Liver (tissue), 9 donors: ENCODE measurements around the gene ARHGEF4. TPM values are rescaled to one million over a fixed set of nuclear protein-coding genes. Genes with fewer than 3 reads are reported as not detected.

Experiments used
- DNase-seq: peaks from one replicate; pipeline ENCODE4 v3.0.0-alpha.2; 2017; ENCODE audit warnings: low spot score
- H3K27ac ChIP-seq, 2 donors: one replicate each; pipeline ENCODE4 v1.7.0; 2013; ENCODE audit warnings: inconsistent platforms in 2 of 2, low read length in 2 of 2, control low read depth in 1 of 2, low read depth in 1 of 2, mild to moderate bottlenecking in 1 of 2
- H3K27me3 ChIP-seq, 4 donors: one replicate each; pipeline versions ENCODE4 v1.6.1 to v1.7.0; 2013; ENCODE audit warnings: low read length in 3 of 4, inconsistent platforms in 1 of 4, mild to moderate bottlenecking in 1 of 4, moderate library complexity in 1 of 4; ENCODE audit not compliant: control insufficient read depth in 4 of 4, insufficient read depth in 4 of 4
- H3K36me3 ChIP-seq, 4 donors: one replicate each; pipeline versions ENCODE4 v1.6.1 to v1.7.0; 2013; ENCODE audit warnings: low read length in 3 of 4, mild to moderate bottlenecking in 3 of 4, low read depth in 1 of 4, moderate library complexity in 1 of 4; ENCODE audit not compliant: control insufficient read depth in 4 of 4, insufficient read depth in 3 of 4
- H3K4me1 ChIP-seq, 4 donors: one replicate each; pipeline versions ENCODE4 v1.6.1 to v1.7.0; 2013; ENCODE audit warnings: low read length in 3 of 4, mild to moderate bottlenecking in 3 of 4, moderate library complexity in 1 of 4; ENCODE audit not compliant: control insufficient read depth in 4 of 4, insufficient read depth in 4 of 4
- H3K4me3 ChIP-seq, 3 donors: one replicate each; pipeline versions ENCODE4 v1.6.1 to v1.7.0; 2013; ENCODE audit warnings: low read length in 3 of 3, control low read depth in 1 of 3, low read depth in 1 of 3, mild to moderate bottlenecking in 1 of 3
- H3K9ac ChIP-seq, 2 donors: one replicate each; pipeline ENCODE4 v1.7.0; 2013; ENCODE audit warnings: low read length in 2 of 2, mild to moderate bottlenecking in 2 of 2, moderate library complexity in 2 of 2, control low read depth in 1 of 2, low read depth in 1 of 2
- H3K9me3 ChIP-seq, 4 donors: one replicate each; pipeline versions ENCODE4 v1.6.1 to v1.7.0; 2013; ENCODE audit warnings: low read length in 3 of 4; ENCODE audit not compliant: control insufficient read depth in 4 of 4
- EGR1 ChIP-seq, 2 donors: IDR thresholded peaks; 2 replicates each; pipeline ENCODE4 v1.6.1; 2016 to 2018; ENCODE audit warnings: antibody characterized with exemption in 2 of 2, low read depth in 2 of 2
- FOXA1 ChIP-seq: IDR thresholded peaks from 2 replicates; pipeline ENCODE4 v1.6.1; 2016; ENCODE audit warnings: antibody characterized with exemption
- FOXA2 ChIP-seq: IDR thresholded peaks from 2 replicates; pipeline ENCODE4 v1.6.1; 2016; ENCODE audit warnings: antibody characterized with exemption
- GABPA ChIP-seq, 2 donors: IDR thresholded peaks in 1 of 2; conservative IDR thresholded peaks in 1 of 2; 2 replicates each; pipeline ENCODE4 v1.6.1; 2016; ENCODE audit warnings: antibody characterized with exemption in 2 of 2, mild to moderate bottlenecking in 1 of 2, moderate library complexity in 1 of 2
- HNF4A ChIP-seq, 2 donors: conservative IDR thresholded peaks; 2 replicates each; pipeline ENCODE4 v1.6.1; 2016; ENCODE audit warnings: antibody characterized with exemption in 2 of 2, mild to moderate bottlenecking in 2 of 2
- HNF4G ChIP-seq: IDR thresholded peaks from 2 replicates; pipeline ENCODE4 v1.6.1; 2016; ENCODE audit warnings: antibody characterized with exemption
- JUND ChIP-seq, 2 donors: IDR thresholded peaks; 2 replicates each; pipeline ENCODE4 v1.6.1; 2016; ENCODE audit warnings: antibody characterized with exemption in 2 of 2
- NR2F2 ChIP-seq: IDR thresholded peaks from 2 replicates; pipeline ENCODE4 v1.6.1; 2016; ENCODE audit warnings: antibody characterized with exemption
- RAD21 ChIP-seq, 2 donors: IDR thresholded peaks; 2 replicates each; pipeline ENCODE4 v1.6.1; 2016; ENCODE audit warnings: antibody characterized with exemption in 2 of 2, mild to moderate bottlenecking in 2 of 2
- RXRA ChIP-seq, 2 donors: IDR thresholded peaks; 2 replicates each; pipeline ENCODE4 v1.6.1; 2017 to 2018; ENCODE audit warnings: antibody characterized with exemption in 2 of 2, mild to moderate bottlenecking in 1 of 2
- SP1 ChIP-seq: IDR thresholded peaks from 2 replicates; pipeline ENCODE4 v1.6.1; 2018; ENCODE audit warnings: antibody characterized with exemption, mild to moderate bottlenecking
- TAF1 ChIP-seq: conservative IDR thresholded peaks from 2 replicates; pipeline ENCODE4 v1.6.1; 2016; ENCODE audit warnings: antibody characterized with exemption, mild to moderate bottlenecking
- YY1 ChIP-seq: IDR thresholded peaks from 2 replicates; pipeline ENCODE4 v1.6.1; 2016; ENCODE audit warnings: antibody characterized with exemption, mild to moderate bottlenecking
- WGBS: extraction: QIAGEN DNeasy Blood & Tissue Kit; methylation state at CpG from one replicate; pipeline ENCODE4 v1.1.7; 2013; 5-methylcytosine and 5-hydroxymethylcytosine counted together
- polyA plus RNA-seq, 2 donors: library from polyadenylated mRNA; stranded (reverse) in 1 of 2; unstranded in 1 of 2; fragments of 200-250 nt in 1 of 2; fragments of >200 nt in 1 of 2; fragmentation: Nextera tagmentation in 1 of 2; extraction: Ambion mirVana in 1 of 2; gene quantifications; one replicate each; pipeline versions ENCODE4 v1.2.1 to v1.2.3, GENCODE V29; 2013 to 2015
- total RNA-seq, 2 donors: library from RNA; depleted of rRNA; stranded (reverse); fragments of >200 nt; gene quantifications; one replicate each; pipeline ENCODE4 v1.2.3, GENCODE V29; 2014
- TF ChIP-seq, protein P1 (sequence below): IDR thresholded peaks from 2 replicates; pipeline ENCODE4 v1.6.1; 2016; ENCODE audit warnings: antibody characterized with exemption, mild to moderate bottlenecking
- TF ChIP-seq, protein P2 (sequence below): IDR thresholded peaks from 2 replicates; pipeline ENCODE4 v1.6.1; 2016; ENCODE audit warnings: antibody characterized with exemption
- TF ChIP-seq, protein P3 (sequence below): IDR thresholded peaks from 2 replicates; pipeline ENCODE4 v1.6.1; 2016; ENCODE audit warnings: antibody characterized with exemption
- TF ChIP-seq, protein P4 (sequence below): IDR thresholded peaks from 2 replicates; pipeline ENCODE4 v1.6.1; 2016; ENCODE audit warnings: antibody characterized with exemption
- TF ChIP-seq, protein P5 (sequence below): fragments of 150-350 bp; IDR thresholded peaks from 2 replicates; pipeline ENCODE4 v1.5.1; 2017; ENCODE audit warnings: improper control_type of control experiment, low read depth, low read length; ENCODE audit not compliant: missing input control
- donor health status: healthy.
- donor health status: healthy.
- donor health status: healthy.
- donor health status: healthy.
- donor health status: healthy.

Gene ARHGEF4
- total and polyA plus RNA-seq, 4 donors, result 0.08 TPM; not detected in 2

DNA sequence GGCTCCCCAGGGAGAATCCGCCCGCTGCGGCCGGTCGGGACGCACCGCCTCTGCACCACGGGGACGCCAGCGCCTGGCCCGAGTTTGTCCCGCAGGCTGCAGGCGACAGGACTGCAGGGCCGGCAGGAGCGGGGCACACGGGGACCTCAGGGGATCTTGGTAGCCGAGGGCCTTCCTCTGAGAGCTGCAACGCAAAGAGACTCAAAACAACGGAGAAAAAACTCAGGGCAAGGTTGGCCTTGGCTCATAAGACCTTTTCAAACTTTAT lies 79.7 kb downstream of the ARHGEF4 start:
- H3K27ac ChIP-seq, result no peak overlapping the region
- WGBS, result 18% methylated on average over 19 of the region's 19 CpGs
- H3K9ac ChIP-seq, result no peak overlapping the region
- H3K27me3 ChIP-seq, result peaks cover 3 to 8% (median 5%) of the 10 kb centered on the region in 4 donors
- H3K4me1 ChIP-seq, result no peaks in the 10 kb centered on the region
- no peaks in the 10 kb centered on the region for H3K36me3 ChIP-seq
- TF ChIP-seq, protein P1, sequence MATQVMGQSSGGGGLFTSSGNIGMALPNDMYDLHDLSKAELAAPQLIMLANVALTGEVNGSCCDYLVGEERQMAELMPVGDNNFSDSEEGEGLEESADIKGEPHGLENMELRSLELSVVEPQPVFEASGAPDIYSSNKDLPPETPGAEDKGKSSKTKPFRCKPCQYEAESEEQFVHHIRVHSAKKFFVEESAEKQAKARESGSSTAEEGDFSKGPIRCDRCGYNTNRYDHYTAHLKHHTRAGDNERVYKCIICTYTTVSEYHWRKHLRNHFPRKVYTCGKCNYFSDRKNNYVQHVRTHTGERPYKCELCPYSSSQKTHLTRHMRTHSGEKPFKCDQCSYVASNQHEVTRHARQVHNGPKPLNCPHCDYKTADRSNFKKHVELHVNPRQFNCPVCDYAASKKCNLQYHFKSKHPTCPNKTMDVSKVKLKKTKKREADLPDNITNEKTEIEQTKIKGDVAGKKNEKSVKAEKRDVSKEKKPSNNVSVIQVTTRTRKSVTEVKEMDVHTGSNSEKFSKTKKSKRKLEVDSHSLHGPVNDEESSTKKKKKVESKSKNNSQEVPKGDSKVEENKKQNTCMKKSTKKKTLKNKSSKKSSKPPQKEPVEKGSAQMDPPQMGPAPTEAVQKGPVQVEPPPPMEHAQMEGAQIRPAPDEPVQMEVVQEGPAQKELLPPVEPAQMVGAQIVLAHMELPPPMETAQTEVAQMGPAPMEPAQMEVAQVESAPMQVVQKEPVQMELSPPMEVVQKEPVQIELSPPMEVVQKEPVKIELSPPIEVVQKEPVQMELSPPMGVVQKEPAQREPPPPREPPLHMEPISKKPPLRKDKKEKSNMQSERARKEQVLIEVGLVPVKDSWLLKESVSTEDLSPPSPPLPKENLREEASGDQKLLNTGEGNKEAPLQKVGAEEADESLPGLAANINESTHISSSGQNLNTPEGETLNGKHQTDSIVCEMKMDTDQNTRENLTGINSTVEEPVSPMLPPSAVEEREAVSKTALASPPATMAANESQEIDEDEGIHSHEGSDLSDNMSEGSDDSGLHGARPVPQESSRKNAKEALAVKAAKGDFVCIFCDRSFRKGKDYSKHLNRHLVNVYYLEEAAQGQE, result no peak
- TF ChIP-seq, protein P2, sequence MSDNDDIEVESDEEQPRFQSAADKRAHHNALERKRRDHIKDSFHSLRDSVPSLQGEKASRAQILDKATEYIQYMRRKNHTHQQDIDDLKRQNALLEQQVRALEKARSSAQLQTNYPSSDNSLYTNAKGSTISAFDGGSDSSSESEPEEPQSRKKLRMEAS, result no peak
- TF ChIP-seq EGR1 (IDR thresholded peaks at IDR 0.05; ENCODE audit: low read depth in 2 of 2) (no peak), FOXA1 (no peak), HNF4A (conservative IDR thresholded peaks at IDR 0.05) (no peak), RXRA (IDR thresholded peaks at IDR 0.05) (no peak), FOXA2 (no peak), HNF4G (no peak), GABPA (IDR thresholded peaks at IDR 0.05 in 1 of 2, conservative IDR thresholded peaks at IDR 0.05 in 1 of 2) (no peak), YY1 (no peak), RAD21 (IDR thresholded peaks at IDR 0.05) (no peak), JUND (IDR thresholded peaks at IDR 0.05) (no peak), SP1 (no peak), TAF1 (no peak), NR2F2 (no peak)
- TF ChIP-seq, protein P3, sequence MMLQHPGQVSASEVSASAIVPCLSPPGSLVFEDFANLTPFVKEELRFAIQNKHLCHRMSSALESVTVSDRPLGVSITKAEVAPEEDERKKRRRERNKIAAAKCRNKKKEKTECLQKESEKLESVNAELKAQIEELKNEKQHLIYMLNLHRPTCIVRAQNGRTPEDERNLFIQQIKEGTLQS, result no peak
- TF ChIP-seq, protein P4, sequence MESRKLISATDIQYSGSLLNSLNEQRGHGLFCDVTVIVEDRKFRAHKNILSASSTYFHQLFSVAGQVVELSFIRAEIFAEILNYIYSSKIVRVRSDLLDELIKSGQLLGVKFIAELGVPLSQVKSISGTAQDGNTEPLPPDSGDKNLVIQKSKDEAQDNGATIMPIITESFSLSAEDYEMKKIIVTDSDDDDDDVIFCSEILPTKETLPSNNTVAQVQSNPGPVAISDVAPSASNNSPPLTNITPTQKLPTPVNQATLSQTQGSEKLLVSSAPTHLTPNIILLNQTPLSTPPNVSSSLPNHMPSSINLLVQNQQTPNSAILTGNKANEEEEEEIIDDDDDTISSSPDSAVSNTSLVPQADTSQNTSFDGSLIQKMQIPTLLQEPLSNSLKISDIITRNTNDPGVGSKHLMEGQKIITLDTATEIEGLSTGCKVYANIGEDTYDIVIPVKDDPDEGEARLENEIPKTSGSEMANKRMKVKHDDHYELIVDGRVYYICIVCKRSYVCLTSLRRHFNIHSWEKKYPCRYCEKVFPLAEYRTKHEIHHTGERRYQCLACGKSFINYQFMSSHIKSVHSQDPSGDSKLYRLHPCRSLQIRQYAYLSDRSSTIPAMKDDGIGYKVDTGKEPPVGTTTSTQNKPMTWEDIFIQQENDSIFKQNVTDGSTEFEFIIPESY, result no peak
- TF ChIP-seq, protein P5, sequence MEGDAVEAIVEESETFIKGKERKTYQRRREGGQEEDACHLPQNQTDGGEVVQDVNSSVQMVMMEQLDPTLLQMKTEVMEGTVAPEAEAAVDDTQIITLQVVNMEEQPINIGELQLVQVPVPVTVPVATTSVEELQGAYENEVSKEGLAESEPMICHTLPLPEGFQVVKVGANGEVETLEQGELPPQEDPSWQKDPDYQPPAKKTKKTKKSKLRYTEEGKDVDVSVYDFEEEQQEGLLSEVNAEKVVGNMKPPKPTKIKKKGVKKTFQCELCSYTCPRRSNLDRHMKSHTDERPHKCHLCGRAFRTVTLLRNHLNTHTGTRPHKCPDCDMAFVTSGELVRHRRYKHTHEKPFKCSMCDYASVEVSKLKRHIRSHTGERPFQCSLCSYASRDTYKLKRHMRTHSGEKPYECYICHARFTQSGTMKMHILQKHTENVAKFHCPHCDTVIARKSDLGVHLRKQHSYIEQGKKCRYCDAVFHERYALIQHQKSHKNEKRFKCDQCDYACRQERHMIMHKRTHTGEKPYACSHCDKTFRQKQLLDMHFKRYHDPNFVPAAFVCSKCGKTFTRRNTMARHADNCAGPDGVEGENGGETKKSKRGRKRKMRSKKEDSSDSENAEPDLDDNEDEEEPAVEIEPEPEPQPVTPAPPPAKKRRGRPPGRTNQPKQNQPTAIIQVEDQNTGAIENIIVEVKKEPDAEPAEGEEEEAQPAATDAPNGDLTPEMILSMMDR, result no peak
- H3K4me3 ChIP-seq, result no peak overlapping the region
- no peak for DNase-seq
- no peaks in the 10 kb centered on the region for H3K9me3 ChIP-seq
